K562 (cell line): ENCODE results near the gene KIF5A. TPM values are rescaled to one million over a fixed set of nuclear protein-coding genes. Genes with fewer than 3 reads are reported as not detected.
A peak's percentile ranks its signal among the peaks of the same experiment; 100 is the strongest.

ENCODE experiments used
- BRD4 ChIP-seq: fragments of 200-600 bp; sonication (generic); IDR thresholded peaks from 2 replicates; pipeline ENCODE4 v1.6.1; 2017; ENCODE audit warnings: inconsistent platforms
- CEBPG ChIP-seq, 3 experiments: fragments of 200-800 bp in 1 of 3; sonication (Bioruptor generic) in 1 of 3; sonication (generic) in 1 of 3; formaldehyde crosslinking in 1 of 3; IDR thresholded peaks in 2 of 3; conservative IDR thresholded peaks in 1 of 3; 2 replicates each; pipeline versions ENCODE4 v1.6.1 to v1.8.0; 2016 to 2022; ENCODE audit warnings: missing compliant biosample characterization in 2 of 3, missing genetic modification characterization in 2 of 3, mild to moderate bottlenecking in 1 of 3, missing genetic modification reagents in 1 of 3
- CTCFL ChIP-seq: IDR thresholded peaks from 2 replicates; pipeline ENCODE4 v1.6.1; 2011; ENCODE audit warnings: borderline replicate concordance, low read depth, mild to moderate bottlenecking, moderate library complexity, low read length; ENCODE audit not compliant: insufficient read depth, poor library complexity, severe bottlenecking
- ELF2 ChIP-seq: fragments of 250-450 bp; sonication (Bioruptor Pico); IDR thresholded peaks from 2 replicates; pipeline ENCODE4 v1.5.0; 2021; ENCODE audit warnings: mild to moderate bottlenecking
- ETS2 ChIP-seq: IDR thresholded peaks from 2 replicates; pipeline ENCODE4 v1.6.1; 2016; ENCODE audit warnings: borderline replicate concordance, missing genetic modification characterization, mild to moderate bottlenecking, moderate library complexity, missing compliant biosample characterization; ENCODE audit not compliant: poor library complexity, severe bottlenecking
- FOXA3 ChIP-seq, 2 experiments: fragments of 450-650 bp in 1 of 2; sonication (generic) in 1 of 2; formaldehyde crosslinking; IDR thresholded peaks in 1 of 2; conservative IDR thresholded peaks in 1 of 2; 2 replicates each; pipeline versions ENCODE4 v1.4.0 to v1.8.0; 2020 to 2022; ENCODE audit warnings: mild to moderate bottlenecking in 2 of 2, missing genetic modification reagents in 1 of 2
- GABPB2 ChIP-seq: fragments of 250-450 bp; sonication (Bioruptor Pico); conservative IDR thresholded peaks from 2 replicates; pipeline ENCODE4 v1.5.1; 2021; ENCODE audit warnings: mild to moderate bottlenecking
- IFI16 ChIP-seq: fragments of 250-450 bp; sonication (Bioruptor Pico); IDR thresholded peaks from 2 replicates; pipeline ENCODE4 v2.1.2; 2022; ENCODE audit warnings: mild to moderate bottlenecking, inconsistent platforms
- MEIS2 ChIP-seq: fragments of 450-650 bp; IDR thresholded peaks from 2 replicates; pipeline ENCODE4 v1.6.1; 2014; ENCODE audit warnings: mild to moderate bottlenecking; ENCODE audit not compliant: partially characterized antibody
- NR1H2 ChIP-seq: sonication (generic); formaldehyde crosslinking; IDR thresholded peaks from 2 replicates; pipeline ENCODE4 v1.4.0; 2020; ENCODE audit warnings: mild to moderate bottlenecking, missing genetic modification reagents
- PHF20 ChIP-seq: fragments of 450-650 bp; IDR thresholded peaks from 2 replicates; pipeline ENCODE4 v1.6.1; 2018; ENCODE audit not compliant: partially characterized antibody
- POLR2B ChIP-seq: fragments of 450-650 bp; IDR thresholded peaks from 2 replicates; pipeline ENCODE4 v1.6.1; 2018; ENCODE audit warnings: low read depth; ENCODE audit not compliant: partially characterized antibody
- SMARCA5 ChIP-seq: fragments of 450-650 bp; IDR thresholded peaks from 2 replicates; pipeline ENCODE4 v1.6.1; 2016
- SP1 ChIP-seq: sonication (generic); formaldehyde crosslinking; IDR thresholded peaks from 2 replicates; pipeline ENCODE4 v1.8.1; 2022; ENCODE audit warnings: mild to moderate bottlenecking, missing genetic modification reagents
- SRSF7 ChIP-seq: fragments of 200-400 bp; formaldehyde crosslinking; optimal IDR thresholded peaks from 2 replicates; pipeline ENCODE3; 2017; ENCODE audit warnings: mild to moderate bottlenecking, low read depth, low read length
- ZBTB17 ChIP-seq: fragments of 450-650 bp; formaldehyde crosslinking; IDR thresholded peaks from 2 replicates; pipeline ENCODE4 v1.4.0; 2020; ENCODE audit warnings: mild to moderate bottlenecking
- ZNF3 ChIP-seq: fragments of 250-450 bp; sonication (Bioruptor Pico); IDR thresholded peaks from 2 replicates; pipeline ENCODE4 v1.5.0; 2021; ENCODE audit warnings: mild to moderate bottlenecking, moderate library complexity
- ZNF583 ChIP-seq: fragments of 250-450 bp; sonication (Bioruptor Pico); IDR thresholded peaks from 2 replicates; pipeline ENCODE4 v1.4.0; 2020
- ZNF77 ChIP-seq: fragments of 250-450 bp; sonication (Bioruptor Pico); IDR thresholded peaks from 2 replicates; pipeline ENCODE4 v1.5.0; 2020
- polyA plus RNA-seq, 8 experiments: library from polyadenylated mRNA; depleted of rRNA in 4 of 8; stranded (reverse) in 5 of 8; unstranded in 3 of 8; fragments of >200 nt; fragmentation: Nextera tagmentation in 2 of 8; fragmentation: Illumina TruSeq in 1 of 8; extraction: Ambion mirVana in 2 of 8; extraction: Trizol in 1 of 8; gene quantifications; 2 replicates each; pipeline versions ENCODE4 v1.2.1 to v1.2.3, GENCODE V29; 2011 to 2014; ENCODE audit warnings: inconsistent platforms in 1 of 8, missing spikeins in 1 of 8
- total RNA-seq, 7 experiments: library from RNA; depleted of rRNA in 6 of 7; stranded (reverse); fragments of >200 nt in 6 of 7; fragmentation: Illumina TruSeq in 2 of 7; extraction: Trizol in 2 of 7; gene quantifications; 2 replicates each; pipeline versions ENCODE4 v1.2.1 to v1.2.3, GENCODE V29; 2011 to 2021; ENCODE audit warnings: low replicate concordance in 1 of 7
- TF ChIP-seq, protein P1 (sequence below): fragments of 450-650 bp; IDR thresholded peaks from one replicate; pipeline ENCODE4 v1.6.1; 2018; ENCODE audit warnings: mild to moderate bottlenecking, moderate library complexity; ENCODE audit not compliant: partially characterized antibody
- TF ChIP-seq, protein P2 (sequence below): fragments of 150-350 bp; IDR thresholded peaks from 2 replicates; pipeline ENCODE4 v1.6.1; 2014; ENCODE audit warnings: low read depth, mild to moderate bottlenecking, low read length, borderline replicate concordance

Gene KIF5A
- total and polyA plus RNA-seq, 9 of the 15 experiments (the other 6 are each of a cell fraction or from before 2014, with no cell fraction given): 3.4 to 17.7 (median 8.0) TPM

- TF ChIP-seq SMARCA5 (no peak), ZBTB17 (CRISPR knock-in tag) (no peak), ZNF3 (CRISPR knock-in tag) (no peak), ETS2 (no peak), CEBPG (CRISPR knock-in tag; IDR thresholded peaks at IDR 0.05) (no peak), CEBPG (tag; conservative IDR thresholded peaks at IDR 0.05 in 1 of 2, IDR thresholded peaks at IDR 0.05 in 1 of 2) (no peak), BRD4 (no peak), ZNF77 (CRISPR knock-in tag) (no peak), POLR2B (peak; percentile 42), NR1H2 (CRISPR knock-in tag) (no peak), PHF20 (peak; percentile 46), ZNF583 (CRISPR knock-in tag) (no peak), MEIS2 (no peak), SP1 (peak; percentile 30; the same call in 1 of the 2 replicates), SRSF7 (no peak), CTCFL (peak; percentile 95), FOXA3 (CRISPR knock-in tag; conservative IDR thresholded peaks at IDR 0.05 in 1 of 2, IDR thresholded peaks at IDR 0.05 in 1 of 2) (no peak), GABPB2 (CRISPR knock-in tag) (no peak), ELF2 (no peak), IFI16 (CRISPR knock-in tag) (no peak)
- TF ChIP-seq, protein P1, sequence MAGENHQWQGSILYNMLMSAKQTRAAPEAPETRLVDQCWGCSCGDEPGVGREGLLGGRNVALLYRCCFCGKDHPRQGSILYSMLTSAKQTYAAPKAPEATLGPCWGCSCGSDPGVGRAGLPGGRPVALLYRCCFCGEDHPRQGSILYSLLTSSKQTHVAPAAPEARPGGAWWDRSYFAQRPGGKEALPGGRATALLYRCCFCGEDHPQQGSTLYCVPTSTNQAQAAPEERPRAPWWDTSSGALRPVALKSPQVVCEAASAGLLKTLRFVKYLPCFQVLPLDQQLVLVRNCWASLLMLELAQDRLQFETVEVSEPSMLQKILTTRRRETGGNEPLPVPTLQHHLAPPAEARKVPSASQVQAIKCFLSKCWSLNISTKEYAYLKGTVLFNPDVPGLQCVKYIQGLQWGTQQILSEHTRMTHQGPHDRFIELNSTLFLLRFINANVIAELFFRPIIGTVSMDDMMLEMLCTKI: no peak
- TF ChIP-seq, protein P2, sequence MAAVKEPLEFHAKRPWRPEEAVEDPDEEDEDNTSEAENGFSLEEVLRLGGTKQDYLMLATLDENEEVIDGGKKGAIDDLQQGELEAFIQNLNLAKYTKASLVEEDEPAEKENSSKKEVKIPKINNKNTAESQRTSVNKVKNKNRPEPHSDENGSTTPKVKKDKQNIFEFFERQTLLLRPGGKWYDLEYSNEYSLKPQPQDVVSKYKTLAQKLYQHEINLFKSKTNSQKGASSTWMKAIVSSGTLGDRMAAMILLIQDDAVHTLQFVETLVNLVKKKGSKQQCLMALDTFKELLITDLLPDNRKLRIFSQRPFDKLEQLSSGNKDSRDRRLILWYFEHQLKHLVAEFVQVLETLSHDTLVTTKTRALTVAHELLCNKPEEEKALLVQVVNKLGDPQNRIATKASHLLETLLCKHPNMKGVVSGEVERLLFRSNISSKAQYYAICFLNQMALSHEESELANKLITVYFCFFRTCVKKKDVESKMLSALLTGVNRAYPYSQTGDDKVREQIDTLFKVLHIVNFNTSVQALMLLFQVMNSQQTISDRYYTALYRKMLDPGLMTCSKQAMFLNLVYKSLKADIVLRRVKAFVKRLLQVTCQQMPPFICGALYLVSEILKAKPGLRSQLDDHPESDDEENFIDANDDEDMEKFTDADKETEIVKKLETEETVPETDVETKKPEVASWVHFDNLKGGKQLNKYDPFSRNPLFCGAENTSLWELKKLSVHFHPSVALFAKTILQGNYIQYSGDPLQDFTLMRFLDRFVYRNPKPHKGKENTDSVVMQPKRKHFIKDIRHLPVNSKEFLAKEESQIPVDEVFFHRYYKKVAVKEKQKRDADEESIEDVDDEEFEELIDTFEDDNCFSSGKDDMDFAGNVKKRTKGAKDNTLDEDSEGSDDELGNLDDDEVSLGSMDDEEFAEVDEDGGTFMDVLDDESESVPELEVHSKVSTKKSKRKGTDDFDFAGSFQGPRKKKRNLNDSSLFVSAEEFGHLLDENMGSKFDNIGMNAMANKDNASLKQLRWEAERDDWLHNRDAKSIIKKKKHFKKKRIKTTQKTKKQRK: no peak
Measured at GRCh38 chr12:57549909-57550640, at the start of gene KIF5A (continued).
